Skeletal muscle tissue (tissue), 4 donors: Measurements from ENCODE around the gene SGSH. TPM values are rescaled to one million over a fixed set of nuclear protein-coding genes. Genes with fewer than 3 reads are reported as not detected.
A peak's percentile ranks its signal among the peaks of the same experiment; 100 is the strongest.

ENCODE experiments used
- H3K27ac ChIP-seq: one replicate; pipeline ENCODE4 v1.7.0; 2013; ENCODE audit warnings: mild to moderate bottlenecking, low read depth, low read length, inconsistent platforms
- H3K27me3 ChIP-seq, 3 donors: one replicate each; pipeline ENCODE4 v1.7.0; 2013; ENCODE audit warnings: low read length in 3 of 3; ENCODE audit not compliant: control insufficient read depth in 3 of 3, insufficient read depth in 3 of 3
- H3K36me3 ChIP-seq, 3 donors: one replicate each; pipeline ENCODE4 v1.7.0; 2013; ENCODE audit warnings: low read length in 3 of 3; ENCODE audit not compliant: control insufficient read depth in 3 of 3, insufficient read depth in 3 of 3
- H3K4me1 ChIP-seq, 3 donors: one replicate each; pipeline ENCODE4 v1.7.0; 2013; ENCODE audit warnings: low read length in 3 of 3, mild to moderate bottlenecking in 3 of 3; ENCODE audit not compliant: control insufficient read depth in 3 of 3, insufficient read depth in 3 of 3
- H3K4me3 ChIP-seq, 3 donors: one replicate each; pipeline ENCODE4 v1.7.0; 2013; ENCODE audit warnings: low read length in 3 of 3
- H3K9ac ChIP-seq, 3 donors: one replicate each; pipeline ENCODE4 v1.7.0; 2013; ENCODE audit warnings: low read length in 3 of 3, mild to moderate bottlenecking in 3 of 3, moderate library complexity in 2 of 3, low read depth in 1 of 3
- H3K9me3 ChIP-seq, 3 donors: one replicate each; pipeline ENCODE4 v1.7.0; 2013; ENCODE audit warnings: low read length in 3 of 3; ENCODE audit not compliant: control insufficient read depth in 3 of 3
- total RNA-seq: library from RNA; depleted of rRNA; stranded (reverse); fragments of >200 nt; gene quantifications from one replicate; pipeline ENCODE4 v1.2.3, GENCODE V29; 2014
- donor health status: Osteomylitis.

The SGSH gene
- total RNA-seq, 1 donor from 2014 or later: 6.3 TPM

DNA sequence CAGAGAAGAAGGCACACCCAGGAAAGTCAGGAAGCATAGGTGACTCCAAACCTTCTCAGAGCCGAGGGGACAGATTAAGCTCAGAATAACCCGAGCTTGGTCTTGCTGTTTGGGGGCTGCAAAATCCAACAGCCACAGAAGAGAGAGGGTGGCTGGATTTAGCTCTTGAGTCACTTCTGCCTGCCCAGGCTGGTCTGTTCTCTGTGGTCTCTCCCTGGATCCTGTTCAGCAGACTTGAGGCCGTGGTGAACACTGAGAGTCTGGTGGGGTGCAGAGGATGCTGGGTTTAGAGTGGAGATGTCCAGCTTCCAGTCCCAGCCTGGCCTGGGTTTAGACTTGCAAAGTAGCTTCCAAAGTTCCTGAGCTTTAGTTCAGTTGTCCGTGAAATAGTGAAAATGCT lies 8.9 kb upstream of the SGSH start:
- no peak overlapping the region for H3K4me3 ChIP-seq
- H3K9ac ChIP-seq: no peak overlapping the region
- peaks cover 22 to 38% (median 28%) of the 10 kb centered on the region in 3 donors for H3K36me3 ChIP-seq
- no peaks in the 10 kb centered on the region for H3K27me3 ChIP-seq
- no peak overlapping the region for H3K27ac ChIP-seq
- H3K9me3 ChIP-seq: peaks cover 0 to 6% (median 0%) of the 10 kb centered on the region in 3 donors
- H3K4me1 ChIP-seq: peaks cover under 1 to 6% (median 4%) of the 10 kb centered on the region in 3 donors

DNA sequence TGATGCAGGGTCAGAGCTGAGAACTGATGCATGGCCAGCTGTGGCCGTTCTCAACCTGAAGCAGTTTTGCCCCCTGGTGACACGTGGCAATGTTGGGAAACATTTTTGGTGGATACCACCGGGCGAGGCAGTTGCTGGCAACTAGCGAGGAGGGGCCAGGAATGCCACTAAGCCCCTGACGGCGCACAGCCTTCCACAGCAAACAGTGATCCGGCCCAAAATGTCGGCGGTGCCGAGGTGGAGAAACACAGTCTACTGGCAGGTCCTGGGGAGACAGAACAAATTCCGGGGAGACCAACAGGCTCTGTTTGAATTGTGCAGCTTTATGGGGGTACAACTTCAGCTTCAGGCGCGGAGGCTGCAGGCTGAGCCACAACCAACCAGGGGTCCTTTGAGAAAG lies 8.3 kb upstream of the SGSH start:
- Histone ChIP-seq H3K9me3 (peaks cover 0 to 6% (median 0%) of the 10 kb centered on the region in 3 donors), H3K36me3 (peaks cover 20 to 38% (median 26%) of the 10 kb centered on the region in 3 donors), H3K4me1 (peaks cover 5 to 11% (median 9%) of the 10 kb centered on the region in 3 donors), H3K27ac (no peak overlapping the region), H3K9ac (no peak overlapping the region), H3K4me3 (no peak overlapping the region), H3K27me3 (no peaks in the 10 kb centered on the region)

DNA sequence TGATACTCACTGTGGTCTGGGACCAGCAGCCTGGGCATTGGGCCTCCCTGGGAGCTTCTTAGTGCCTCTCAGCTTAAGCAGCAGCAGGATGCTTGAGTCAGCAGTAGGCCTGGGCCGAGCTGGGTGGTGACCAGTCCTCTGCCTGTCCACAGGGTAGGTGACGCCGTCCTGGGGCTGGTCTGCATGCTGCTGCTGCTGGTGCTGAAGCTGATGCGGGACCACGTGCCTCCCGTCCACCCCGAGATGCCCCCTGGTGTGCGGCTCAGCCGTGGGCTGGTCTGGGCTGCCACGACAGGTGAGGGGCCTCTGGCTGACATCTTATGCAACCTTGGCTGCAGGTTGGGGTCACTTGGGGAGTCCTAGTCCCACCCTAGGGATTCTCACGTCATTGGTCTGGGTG lies 7.5 kb upstream of the SGSH start:
- Histone ChIP-seq H3K9me3 (no peaks in the 10 kb centered on the region), H3K9ac (no peak overlapping the region), H3K4me1 (peaks cover 5 to 17% (median 15%) of the 10 kb centered on the region in 3 donors), H3K36me3 (peaks cover 17 to 31% (median 19%) of the 10 kb centered on the region in 3 donors), H3K27me3 (no peaks in the 10 kb centered on the region), H3K27ac (no peak overlapping the region), H3K4me3 (no peak overlapping the region)

DNA sequence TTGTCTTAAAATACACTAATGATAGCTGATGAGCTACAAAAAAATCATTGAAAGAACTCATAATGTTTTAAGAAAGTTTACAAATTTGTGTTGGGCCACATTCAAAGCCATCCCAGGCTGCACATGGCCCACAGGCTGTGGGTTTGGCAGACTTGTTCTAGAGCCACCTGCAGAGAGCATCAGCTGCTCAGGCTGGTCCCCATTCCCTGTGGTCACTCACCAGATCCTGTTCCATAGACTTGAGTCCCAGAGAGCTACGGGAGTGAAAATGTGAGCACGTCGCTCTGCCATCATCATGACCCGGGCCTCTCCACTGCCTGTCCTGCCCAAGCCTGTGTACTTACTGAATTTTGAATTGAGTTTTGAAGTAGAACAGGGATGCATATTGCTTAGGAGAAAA lies 7.0 kb upstream of the SGSH start:
- Histone ChIP-seq H3K27me3 (no peaks in the 10 kb centered on the region), H3K4me1 (peaks cover 5 to 17% (median 15%) of the 10 kb centered on the region in 3 donors), H3K27ac (no peak overlapping the region), H3K9ac (no peak overlapping the region), H3K9me3 (no peaks in the 10 kb centered on the region), H3K4me3 (no peak overlapping the region), H3K36me3 (peaks cover 13 to 28% (median 16%) of the 10 kb centered on the region in 3 donors)

DNA sequence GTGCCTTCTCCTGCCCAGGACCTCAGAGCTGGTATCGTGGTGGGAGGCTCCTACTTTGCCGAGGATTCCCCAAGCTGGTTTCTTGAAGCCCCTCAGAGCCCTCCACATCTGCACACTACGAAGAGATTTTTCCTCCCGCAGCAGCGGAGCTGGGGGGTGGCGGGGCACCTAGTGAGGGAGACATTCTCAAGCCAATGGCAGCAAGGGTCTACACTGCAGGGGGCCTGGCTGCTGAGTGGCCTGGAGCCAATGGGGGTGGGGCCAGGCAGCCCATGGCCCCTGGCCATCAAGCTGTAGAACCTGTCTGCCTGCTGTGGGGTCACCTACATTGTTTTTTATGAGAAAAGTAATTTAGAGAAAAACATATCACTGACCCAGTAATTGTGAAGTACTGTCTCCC lies 5.1 kb upstream of the SGSH start:
- H3K27me3 ChIP-seq: no peaks in the 10 kb centered on the region
- peaks cover 5 to 28% (median 24%) of the 10 kb centered on the region in 3 donors for H3K4me1 ChIP-seq
- peaks cover 10 to 16% (median 13%) of the 10 kb centered on the region in 3 donors for H3K36me3 ChIP-seq
- no peaks in the 10 kb centered on the region for H3K9me3 ChIP-seq
- H3K9ac ChIP-seq: no peak overlapping the region
- no peak overlapping the region for H3K27ac ChIP-seq
- no peak overlapping the region for H3K4me3 ChIP-seq

DNA sequence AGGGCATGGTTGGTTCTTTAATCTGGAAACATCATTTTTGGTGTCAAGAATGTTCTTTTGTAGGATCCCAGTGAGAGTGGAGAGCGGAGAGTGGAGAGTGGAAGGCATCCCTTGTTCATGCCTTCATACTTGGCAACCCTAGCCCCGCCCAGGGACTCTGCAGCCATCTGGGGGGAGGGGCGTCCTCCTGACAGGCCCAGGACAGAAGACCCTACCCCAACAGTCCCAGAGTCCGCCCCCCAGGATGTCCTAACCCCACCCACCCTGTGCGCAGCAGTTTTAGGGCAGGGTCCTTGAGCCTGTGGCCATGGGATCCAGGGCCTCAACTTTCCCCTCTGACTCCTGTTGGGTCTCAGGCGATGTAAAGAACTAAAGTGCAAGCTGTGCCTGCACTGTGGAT lies 4.5 kb upstream of the SGSH start:
- Histone ChIP-seq H3K27me3 (no peaks in the 10 kb centered on the region), H3K27ac (no peak overlapping the region), H3K36me3 (peaks cover 9 to 16% (median 13%) of the 10 kb centered on the region in 3 donors), H3K9ac (no peak overlapping the region), H3K9me3 (no peaks in the 10 kb centered on the region), H3K4me3 (no peak overlapping the region), H3K4me1 (peaks cover 7 to 32% (median 26%) of the 10 kb centered on the region in 3 donors)

DNA sequence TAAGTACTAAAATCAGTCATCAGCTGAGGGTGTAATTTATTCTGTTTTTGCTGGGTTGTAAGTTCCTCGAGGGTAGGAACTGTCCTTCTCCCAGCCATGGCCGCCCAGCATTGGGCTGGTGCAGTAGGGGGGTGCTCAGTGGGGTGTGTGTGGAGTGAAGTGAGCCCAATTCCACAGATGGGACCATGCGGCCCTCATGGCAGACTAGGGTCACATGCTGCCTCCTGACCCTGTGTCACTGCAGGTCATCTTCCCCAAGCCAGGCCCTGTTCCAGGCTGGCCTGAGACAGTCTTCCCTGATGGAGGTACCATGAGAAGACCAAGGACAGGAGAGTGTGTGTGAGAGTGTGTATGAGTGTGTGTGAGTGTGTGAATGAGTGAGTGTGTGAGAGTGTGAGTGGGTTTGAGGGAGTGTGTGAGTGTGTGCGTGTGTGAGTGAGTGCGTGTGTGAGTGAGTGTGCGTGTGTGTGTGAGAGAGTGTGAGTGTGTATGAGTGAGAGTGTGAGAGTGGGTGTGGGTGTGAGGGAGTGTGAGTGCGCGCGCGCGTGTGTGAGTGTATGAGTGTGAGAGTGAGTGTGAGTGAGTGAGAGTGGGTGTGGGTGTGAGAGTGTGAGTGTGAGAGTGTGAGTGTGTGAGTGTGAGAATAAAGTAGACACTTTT lies 3.8 kb upstream of the SGSH start:
- H3K36me3 ChIP-seq: peaks cover 8 to 16% (median 13%) of the 10 kb centered on the region in 3 donors

DNA sequence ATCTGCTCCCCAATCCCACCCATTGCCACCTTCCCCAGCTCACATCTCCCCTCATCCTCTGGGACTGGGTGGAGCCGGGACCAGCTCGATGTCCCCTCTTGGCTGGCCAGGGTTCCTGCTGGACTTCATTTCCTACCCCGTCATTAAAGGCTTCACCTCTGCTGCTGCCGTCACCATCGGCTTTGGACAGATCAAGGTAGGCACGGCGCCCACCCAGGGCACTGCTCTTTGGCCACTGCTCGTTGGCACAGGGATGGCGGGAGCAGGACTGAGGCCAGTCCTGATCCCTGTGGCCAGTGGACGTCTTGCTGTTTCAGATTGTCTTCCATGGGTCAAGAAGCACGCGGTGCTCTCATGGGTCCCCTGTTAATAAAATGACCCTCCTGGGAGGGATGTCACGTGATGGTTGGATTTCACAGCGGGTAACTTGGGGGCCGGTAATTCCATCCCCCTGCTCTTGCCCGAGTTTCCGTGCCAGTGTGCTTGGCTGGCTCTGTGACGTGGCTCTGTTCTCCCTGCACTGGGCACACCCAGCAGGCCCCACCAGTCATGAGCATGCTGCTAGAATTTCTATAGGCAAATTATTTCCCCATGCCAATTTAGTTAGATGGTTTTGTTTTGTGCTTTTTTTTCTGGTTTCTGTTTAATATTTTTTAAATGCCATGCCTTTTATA lies 3.1 kb upstream of the SGSH start:
- Histone ChIP-seq H3K36me3 (peaks cover 6 to 12% (median 12%) of the 10 kb centered on the region in 3 donors), H3K4me3 (peak overlapping the region in 1 of 3 donors; percentile 36), H3K9ac (peak overlapping the region in 2 of 3 donors; percentile 29 to 57), H3K27me3 (no peaks in the 10 kb centered on the region), H3K9me3 (no peaks in the 10 kb centered on the region), H3K27ac (no peak overlapping the region), H3K4me1 (peaks cover 14 to 38% (median 32%) of the 10 kb centered on the region in 3 donors)

More for the DNA sequence above, 3.8 kb upstream of the SGSH start:
- H3K27me3 ChIP-seq: no peaks in the 10 kb centered on the region
- peak overlapping the region; percentile 6 for H3K27ac ChIP-seq
- peaks cover 14 to 38% (median 32%) of the 10 kb centered on the region in 3 donors for H3K4me1 ChIP-seq
- no peaks in the 10 kb centered on the region for H3K9me3 ChIP-seq
- peak overlapping the region in 2 of 3 donors; percentile 29 to 33 for H3K9ac ChIP-seq
- H3K4me3 ChIP-seq: peak overlapping the region in 1 of 3 donors; percentile 30

DNA sequence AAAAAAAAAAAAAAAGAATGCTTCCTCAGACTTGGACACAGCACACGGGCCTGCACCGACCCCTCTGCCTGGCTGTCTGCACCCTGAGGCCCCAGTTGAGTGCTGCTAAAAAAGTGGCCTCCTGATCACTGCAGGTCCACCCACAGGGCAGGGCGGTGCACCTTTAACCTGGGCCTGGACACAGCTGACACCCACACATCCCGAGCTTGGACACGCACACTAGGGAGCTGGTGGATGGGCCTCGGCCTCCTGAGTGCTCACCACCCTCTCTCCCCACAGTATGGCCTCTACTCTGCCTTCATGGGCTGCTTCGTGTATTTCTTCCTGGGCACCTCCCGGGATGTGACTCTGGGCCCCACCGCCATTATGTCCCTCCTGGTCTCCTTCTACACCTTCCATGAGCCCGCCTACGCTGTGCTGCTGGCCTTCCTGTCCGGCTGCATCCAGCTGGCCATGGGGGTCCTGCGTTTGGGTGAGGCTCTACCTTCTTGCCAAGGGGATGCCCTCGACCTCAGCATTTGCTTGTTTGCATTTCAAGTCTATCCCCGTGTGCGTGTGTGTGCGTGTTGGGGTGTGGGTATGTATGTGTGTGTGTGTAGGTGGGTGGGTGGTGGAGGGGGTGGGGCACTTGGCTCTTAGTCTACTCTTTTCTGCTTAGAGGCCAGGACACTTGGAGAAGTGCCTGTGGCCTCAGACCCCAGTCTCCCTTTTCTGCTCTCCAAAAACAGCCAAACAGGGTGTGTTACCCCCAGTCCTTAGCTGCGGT lies 2.4 kb upstream of the SGSH start:
- H3K9ac ChIP-seq: peak overlapping the region in 1 of 3 donors; percentile 57
- H3K27ac ChIP-seq: no peak overlapping the region
- peaks cover 18 to 38% (median 32%) of the 10 kb centered on the region in 3 donors for H3K4me1 ChIP-seq
- no peaks in the 10 kb centered on the region for H3K27me3 ChIP-seq
- H3K4me3 ChIP-seq: peak overlapping the region in 1 of 3 donors; percentile 36
- H3K9me3 ChIP-seq: no peaks in the 10 kb centered on the region
- H3K36me3 ChIP-seq: peaks cover 7 to 12% (median 11%) of the 10 kb centered on the region in 3 donors
